Thyroid gland (tissue), 4 donors: Measurements from ENCODE around the gene SLC13A3. TPM values are rescaled to one million over a fixed set of nuclear protein-coding genes. Genes with fewer than 3 reads are reported as not detected.

Source experiments
- DNase-seq, 2 donors: peaks; one replicate each; pipeline ENCODE4 v3.0.0-alpha.2; 2019
- H3K27ac ChIP-seq, 3 donors: fragments of 200-600 bp; sonication (generic); 1 replicate in 2 of 3; 2 replicates in 1 of 3; pipeline ENCODE4 v1.5.1; 2016 to 2019; ENCODE audit warnings: mild to moderate bottlenecking in 1 of 3, moderate library complexity in 1 of 3
- H3K27me3 ChIP-seq: fragments of 200-600 bp; sonication (generic); one replicate; pipeline ENCODE4 v1.5.1; 2019
- H3K36me3 ChIP-seq, 2 donors: fragments of 200-600 bp; sonication (generic); one replicate each; pipeline ENCODE4 v1.5.1; 2016 to 2019
- H3K4me1 ChIP-seq, 2 donors: fragments of 200-600 bp; sonication (generic); one replicate each; pipeline ENCODE4 v1.5.1; 2017 to 2019
- H3K4me3 ChIP-seq, 3 donors: fragments of 200-600 bp; sonication (generic); replicated peaks in 1 of 3; 1 replicate in 2 of 3; 2 replicates in 1 of 3; pipeline ENCODE4 v1.5.1; 2016; ENCODE audit warnings: mild to moderate bottlenecking in 1 of 3
- H3K9me3 ChIP-seq: fragments of 200-600 bp; sonication (generic); one replicate; pipeline ENCODE4 v1.5.1; 2017
- POLR2A ChIP-seq, 2 donors: fragments of 450-650 bp; IDR thresholded peaks; one replicate each; pipeline ENCODE4 v1.6.1; 2017; ENCODE audit warnings: antibody characterized with exemption in 2 of 2, mild to moderate bottlenecking in 2 of 2, moderate library complexity in 1 of 2
- WGBS, 2 donors: methylation state at CpG; one replicate each; pipeline ENCODE4 v1.1.5; 2017; 5-methylcytosine and 5-hydroxymethylcytosine counted together
- intact Hi-C: fragments of 100-400 bp; cut with DNase I; formaldehyde crosslinking; loops from one replicate; pipeline ENCODE4 v1.15.1; 2023
- total RNA-seq, 4 donors: library from RNA; depleted of rRNA; stranded (reverse); fragments of >200 nt; gene quantifications; one replicate each; pipeline ENCODE4 v1.2.3, GENCODE V29; 2016
- TF ChIP-seq, protein P1 (sequence below), 6 experiments: fragments of 200-600 bp in 3 of 6; fragments of 450-650 bp in 3 of 6; sonication (generic) in 3 of 6; IDR thresholded peaks; one replicate each; pipeline ENCODE4 v1.5.1; 2016 to 2019; ENCODE audit warnings: antibody characterized with exemption in 6 of 6, mild to moderate bottlenecking in 2 of 6, inconsistent platforms in 1 of 6, moderate library complexity in 1 of 6

SLC13A3 gene
- total RNA-seq, 4 donors from 2014 or later: 1.8 to 4.2 (median 2.1) TPM

DNA sequence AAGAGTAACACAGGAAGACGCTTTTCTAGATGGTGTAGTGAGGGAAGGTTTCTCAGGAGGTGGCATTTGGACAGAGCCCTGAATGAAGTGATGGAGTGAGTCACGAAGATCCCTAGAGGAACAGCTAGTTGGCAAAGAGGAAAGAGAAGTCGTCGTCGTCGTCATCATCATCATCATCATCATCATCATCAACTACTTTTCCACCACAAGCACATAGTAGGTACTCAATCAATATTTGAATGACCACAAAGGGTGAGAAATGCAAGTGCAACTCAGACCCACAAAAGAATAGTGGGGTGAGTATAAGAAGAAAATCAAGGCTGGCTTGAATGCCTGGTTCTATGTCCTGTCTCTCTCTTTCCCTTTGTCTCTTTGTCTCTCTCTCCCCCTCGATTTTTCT, 72.5 kb downstream of the SLC13A3 start:
- WGBS, 2 donors: 90 to 92% methylated on average over 7 of the region's 7 CpGs
- H3K27ac ChIP-seq: no peak overlapping the region
- H3K4me3 ChIP-seq: no peak overlapping the region
- H3K27me3 ChIP-seq: no peaks in the 10 kb centered on the region
- H3K4me1 ChIP-seq: no peaks in the 10 kb centered on the region
- no peaks in the 10 kb centered on the region for H3K36me3 ChIP-seq
- no peak for TF ChIP-seq POLR2A (IDR thresholded peaks at IDR 0.05)
- TF ChIP-seq, protein P1, sequence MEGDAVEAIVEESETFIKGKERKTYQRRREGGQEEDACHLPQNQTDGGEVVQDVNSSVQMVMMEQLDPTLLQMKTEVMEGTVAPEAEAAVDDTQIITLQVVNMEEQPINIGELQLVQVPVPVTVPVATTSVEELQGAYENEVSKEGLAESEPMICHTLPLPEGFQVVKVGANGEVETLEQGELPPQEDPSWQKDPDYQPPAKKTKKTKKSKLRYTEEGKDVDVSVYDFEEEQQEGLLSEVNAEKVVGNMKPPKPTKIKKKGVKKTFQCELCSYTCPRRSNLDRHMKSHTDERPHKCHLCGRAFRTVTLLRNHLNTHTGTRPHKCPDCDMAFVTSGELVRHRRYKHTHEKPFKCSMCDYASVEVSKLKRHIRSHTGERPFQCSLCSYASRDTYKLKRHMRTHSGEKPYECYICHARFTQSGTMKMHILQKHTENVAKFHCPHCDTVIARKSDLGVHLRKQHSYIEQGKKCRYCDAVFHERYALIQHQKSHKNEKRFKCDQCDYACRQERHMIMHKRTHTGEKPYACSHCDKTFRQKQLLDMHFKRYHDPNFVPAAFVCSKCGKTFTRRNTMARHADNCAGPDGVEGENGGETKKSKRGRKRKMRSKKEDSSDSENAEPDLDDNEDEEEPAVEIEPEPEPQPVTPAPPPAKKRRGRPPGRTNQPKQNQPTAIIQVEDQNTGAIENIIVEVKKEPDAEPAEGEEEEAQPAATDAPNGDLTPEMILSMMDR (IDR thresholded peaks at IDR 0.05): no peak
- H3K9me3 ChIP-seq: no peaks in the 10 kb centered on the region
- intact Hi-C loops: no loop called here
- DNase-seq: no peak

GRCh38 chr20:46576774-46577395, 74.4 kb downstream of the SLC13A3 start:
- Histone ChIP-seq H3K4me1 (peaks cover 6% of the 10 kb centered on the region in 2 donors), H3K27ac (no peak overlapping the region), H3K9me3 (no peaks in the 10 kb centered on the region), H3K27me3 (no peaks in the 10 kb centered on the region), H3K4me3 (no peak overlapping the region), H3K36me3 (no peaks in the 10 kb centered on the region)
- 79 to 89% methylated on average over 6 of the region's 6 CpGs for WGBS, 2 donors
- TF ChIP-seq, protein P1 (IDR thresholded peaks at IDR 0.05): no peak
- TF ChIP-seq POLR2A (IDR thresholded peaks at IDR 0.05): no peak
- no peak for DNase-seq
- intact Hi-C loops: no loop called here

DNA sequence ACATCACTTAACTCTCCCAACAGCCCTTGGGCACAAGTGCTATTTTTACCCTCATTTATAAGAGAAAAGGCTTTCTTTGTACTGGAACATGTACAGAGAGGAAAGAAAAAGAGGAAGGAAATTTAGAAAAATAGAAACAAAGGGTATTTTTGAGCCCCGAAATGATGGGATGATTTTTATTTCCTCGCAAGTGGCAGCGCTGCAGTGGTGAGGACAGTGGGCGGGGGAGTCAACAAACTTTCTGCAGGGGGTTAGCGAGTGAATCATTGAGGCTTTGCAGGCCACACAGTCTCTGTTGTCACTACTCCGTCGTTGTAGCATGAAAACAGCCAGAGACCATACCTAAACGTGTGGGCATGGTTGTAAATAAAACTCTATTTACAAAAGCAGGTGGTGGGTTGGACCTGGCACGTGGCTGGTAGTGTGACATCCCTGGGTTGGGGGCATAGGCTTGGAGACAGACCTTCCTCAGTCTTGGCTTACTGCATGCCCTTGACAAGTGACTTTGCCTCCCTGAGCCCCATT, 75.3 kb downstream of the SLC13A3 start:
- no peak overlapping the region for H3K27ac ChIP-seq
- TF ChIP-seq, protein P1 (IDR thresholded peaks at IDR 0.05): no peak
- TF ChIP-seq POLR2A (IDR thresholded peaks at IDR 0.05): no peak

GRCh38 chr20:46575394-46575793, 75.9 kb downstream of the SLC13A3 start:
- Histone ChIP-seq H3K27me3 (no peaks in the 10 kb centered on the region), H3K27ac (no peak overlapping the region), H3K4me1 (peaks cover 7% of the 10 kb centered on the region in 2 donors), H3K9me3 (no peaks in the 10 kb centered on the region), H3K36me3 (no peaks in the 10 kb centered on the region), H3K4me3 (no peak overlapping the region)
- TF ChIP-seq, protein P1 (IDR thresholded peaks at IDR 0.05): no peak
- no peak for TF ChIP-seq POLR2A (IDR thresholded peaks at IDR 0.05)
- 76 to 82% methylated on average over 3 to 5 of the region's 5 CpGs for WGBS, 2 donors
- intact Hi-C loops: no loop called here
- no peak for DNase-seq

More for the DNA sequence above, 75.3 kb downstream of the SLC13A3 start:
- Histone ChIP-seq H3K4me1 (peaks cover 7% of the 10 kb centered on the region in 2 donors), H3K9me3 (no peaks in the 10 kb centered on the region), H3K36me3 (no peaks in the 10 kb centered on the region), H3K27me3 (no peaks in the 10 kb centered on the region), H3K4me3 (no peak overlapping the region)
- DNase-seq: no peak
- intact Hi-C loops: no loop called here
- WGBS, 2 donors: 60 to 71% methylated on average over 9 of the region's 9 CpGs

GRCh38 chr20:46573788-46574584, 77.3 kb downstream of the SLC13A3 start:
- WGBS, 2 donors: 86% methylated on average over 19 of the region's 19 CpGs
- no peak for DNase-seq
- no peak overlapping the region for H3K4me3 ChIP-seq
- H3K27ac ChIP-seq: no peak overlapping the region
- H3K4me1 ChIP-seq: peaks cover 7 to 8% of the 10 kb centered on the region in 2 donors
- no peaks in the 10 kb centered on the region for H3K36me3 ChIP-seq
- intact Hi-C loops: no loop called here
- H3K9me3 ChIP-seq: no peaks in the 10 kb centered on the region
- TF ChIP-seq, protein P1 (IDR thresholded peaks at IDR 0.05): no peak
- no peak for TF ChIP-seq POLR2A (IDR thresholded peaks at IDR 0.05)
- no peaks in the 10 kb centered on the region for H3K27me3 ChIP-seq
